Liver (tissue), 9 donors: ENCODE results near the gene SRPK1. TPM values are rescaled to one million over a fixed set of nuclear protein-coding genes. Genes with fewer than 3 reads are reported as not detected.

Experiments used
- DNase-seq: peaks from one replicate; pipeline ENCODE4 v3.0.0-alpha.2; 2017; ENCODE audit warnings: low spot score
- H3K27ac ChIP-seq, 2 donors: one replicate each; pipeline ENCODE4 v1.7.0; 2013; ENCODE audit warnings: inconsistent platforms in 2 of 2, low read length in 2 of 2, control low read depth in 1 of 2, low read depth in 1 of 2, mild to moderate bottlenecking in 1 of 2
- H3K27me3 ChIP-seq, 4 donors: one replicate each; pipeline versions ENCODE4 v1.6.1 to v1.7.0; 2013; ENCODE audit warnings: low read length in 3 of 4, inconsistent platforms in 1 of 4, mild to moderate bottlenecking in 1 of 4, moderate library complexity in 1 of 4; ENCODE audit not compliant: control insufficient read depth in 4 of 4, insufficient read depth in 4 of 4
- H3K36me3 ChIP-seq, 4 donors: one replicate each; pipeline versions ENCODE4 v1.6.1 to v1.7.0; 2013; ENCODE audit warnings: low read length in 3 of 4, mild to moderate bottlenecking in 3 of 4, low read depth in 1 of 4, moderate library complexity in 1 of 4; ENCODE audit not compliant: control insufficient read depth in 4 of 4, insufficient read depth in 3 of 4
- H3K4me1 ChIP-seq, 4 donors: one replicate each; pipeline versions ENCODE4 v1.6.1 to v1.7.0; 2013; ENCODE audit warnings: low read length in 3 of 4, mild to moderate bottlenecking in 3 of 4, moderate library complexity in 1 of 4; ENCODE audit not compliant: control insufficient read depth in 4 of 4, insufficient read depth in 4 of 4
- H3K4me3 ChIP-seq, 3 donors: one replicate each; pipeline versions ENCODE4 v1.6.1 to v1.7.0; 2013; ENCODE audit warnings: low read length in 3 of 3, control low read depth in 1 of 3, low read depth in 1 of 3, mild to moderate bottlenecking in 1 of 3
- H3K9ac ChIP-seq, 2 donors: one replicate each; pipeline ENCODE4 v1.7.0; 2013; ENCODE audit warnings: low read length in 2 of 2, mild to moderate bottlenecking in 2 of 2, moderate library complexity in 2 of 2, control low read depth in 1 of 2, low read depth in 1 of 2
- H3K9me3 ChIP-seq, 4 donors: one replicate each; pipeline versions ENCODE4 v1.6.1 to v1.7.0; 2013; ENCODE audit warnings: low read length in 3 of 4; ENCODE audit not compliant: control insufficient read depth in 4 of 4
- ATF3 ChIP-seq: IDR thresholded peaks from 2 replicates; pipeline ENCODE4 v1.6.1; 2016; ENCODE audit warnings: antibody characterized with exemption
- CTCF ChIP-seq: fragments of 150-350 bp; IDR thresholded peaks from 2 replicates; pipeline ENCODE4 v1.5.1; 2017; ENCODE audit warnings: improper control_type of control experiment, low read depth, low read length; ENCODE audit not compliant: missing input control
- FOXA1 ChIP-seq: IDR thresholded peaks from 2 replicates; pipeline ENCODE4 v1.6.1; 2016; ENCODE audit warnings: antibody characterized with exemption
- FOXA2 ChIP-seq: IDR thresholded peaks from 2 replicates; pipeline ENCODE4 v1.6.1; 2016; ENCODE audit warnings: antibody characterized with exemption
- HNF4A ChIP-seq, 2 donors: conservative IDR thresholded peaks; 2 replicates each; pipeline ENCODE4 v1.6.1; 2016; ENCODE audit warnings: antibody characterized with exemption in 2 of 2, mild to moderate bottlenecking in 2 of 2
- HNF4G ChIP-seq: IDR thresholded peaks from 2 replicates; pipeline ENCODE4 v1.6.1; 2016; ENCODE audit warnings: antibody characterized with exemption
- JUND ChIP-seq, 2 donors: IDR thresholded peaks; 2 replicates each; pipeline ENCODE4 v1.6.1; 2016; ENCODE audit warnings: antibody characterized with exemption in 2 of 2
- MAX ChIP-seq: IDR thresholded peaks from 2 replicates; pipeline ENCODE4 v1.6.1; 2016; ENCODE audit warnings: antibody characterized with exemption
- NR2F2 ChIP-seq: IDR thresholded peaks from 2 replicates; pipeline ENCODE4 v1.6.1; 2016; ENCODE audit warnings: antibody characterized with exemption
- RAD21 ChIP-seq, 2 donors: IDR thresholded peaks; 2 replicates each; pipeline ENCODE4 v1.6.1; 2016; ENCODE audit warnings: antibody characterized with exemption in 2 of 2, mild to moderate bottlenecking in 2 of 2
- REST ChIP-seq: IDR thresholded peaks from 2 replicates; pipeline ENCODE4 v1.6.1; 2016; ENCODE audit warnings: antibody characterized with exemption, mild to moderate bottlenecking
- TAF1 ChIP-seq: conservative IDR thresholded peaks from 2 replicates; pipeline ENCODE4 v1.6.1; 2016; ENCODE audit warnings: antibody characterized with exemption, mild to moderate bottlenecking
- YY1 ChIP-seq: IDR thresholded peaks from 2 replicates; pipeline ENCODE4 v1.6.1; 2016; ENCODE audit warnings: antibody characterized with exemption, mild to moderate bottlenecking
- ZBTB33 ChIP-seq: IDR thresholded peaks from 2 replicates; pipeline ENCODE4 v1.6.1; 2016; ENCODE audit warnings: antibody characterized with exemption
- WGBS: extraction: QIAGEN DNeasy Blood & Tissue Kit; methylation state at CpG from one replicate; pipeline ENCODE4 v1.1.7; 2013; 5-methylcytosine and 5-hydroxymethylcytosine counted together
- polyA plus RNA-seq, 2 donors: library from polyadenylated mRNA; stranded (reverse) in 1 of 2; unstranded in 1 of 2; fragments of 200-250 nt in 1 of 2; fragments of >200 nt in 1 of 2; fragmentation: Nextera tagmentation in 1 of 2; extraction: Ambion mirVana in 1 of 2; gene quantifications; one replicate each; pipeline versions ENCODE4 v1.2.1 to v1.2.3, GENCODE V29; 2013 to 2015
- total RNA-seq, 2 donors: library from RNA; depleted of rRNA; stranded (reverse); fragments of >200 nt; gene quantifications; one replicate each; pipeline ENCODE4 v1.2.3, GENCODE V29; 2014
- donor health status: healthy.
- donor health status: healthy.
- donor health status: healthy.
- donor health status: healthy.
- donor health status: healthy.

The SRPK1 gene
- total and polyA plus RNA-seq, 4 donors: 11.9 to 41.2 (median 32.9) TPM

- Histone ChIP-seq H3K27ac (no peak overlapping the region), H3K27me3 (no peaks in the 10 kb centered on the region), H3K4me1 (peaks cover 0 to 7% (median 5%) of the 10 kb centered on the region in 4 donors), H3K9me3 (no peaks in the 10 kb centered on the region), H3K9ac (no peak overlapping the region), H3K4me3 (no peak overlapping the region), H3K36me3 (no peaks in the 10 kb centered on the region)
- WGBS: 78% methylated on average over 3 of the region's 3 CpGs
- no peak for DNase-seq
- TF ChIP-seq ATF3: no peak
- TF ChIP-seq JUND (IDR thresholded peaks at IDR 0.05): no peak
- TF ChIP-seq ZBTB33: no peak
- no peak for TF ChIP-seq FOXA1
- TF ChIP-seq MAX: no peak
- no peak for TF ChIP-seq NR2F2
- TF ChIP-seq FOXA2: no peak
- TF ChIP-seq CTCF: no peak
- TF ChIP-seq YY1: no peak
- no peak for TF ChIP-seq REST
- TF ChIP-seq RAD21 (IDR thresholded peaks at IDR 0.05): no peak
- TF ChIP-seq TAF1: no peak
- no peak for TF ChIP-seq HNF4A (conservative IDR thresholded peaks at IDR 0.05)
- TF ChIP-seq HNF4G: no peak
Measured at GRCh38 chr6:35808688-35809087, 112.2 kb downstream of the SRPK1 start.

GRCh38 chr6:35804996-35805736, 115.7 kb downstream of the SRPK1 start, which contains the start of gene LHFPL5:
Gene LHFPL5 (plus strand): TSS chr6:35805352. CDS start chr6:35805671, 319 bp downstream.
- DNase-seq: peak; percentile 68
- TF ChIP-seq CTCF (no peak), REST (peak; percentile 99)
- H3K9me3 ChIP-seq: no peaks in the 10 kb centered on the region
- H3K9ac ChIP-seq: no peak within 1 kb of the TSS
- H3K36me3 ChIP-seq: no peaks in the 10 kb centered on the region
- H3K27ac ChIP-seq: no peak within 1 kb of the TSS
- WGBS: 13% methylated on average over 40 of the region's 40 CpGs
- H3K4me3 ChIP-seq: peak within 1 kb of the TSS in 2 of 3 donors; percentile 23 to 49
- no peaks in the 10 kb centered on the region for H3K27me3 ChIP-seq
- H3K4me1 ChIP-seq: peaks cover 0 to 7% (median 5%) of the 10 kb centered on the region in 4 donors
